HepG2 (cell line): ENCODE measurements around the gene GDF15. TPM values are rescaled to one million over a fixed set of nuclear protein-coding genes. Genes with fewer than 3 reads are reported as not detected.
A peak's percentile ranks its signal among the peaks of the same experiment; 100 is the strongest.

Experiments
- ATF2 ChIP-seq: sonication (generic); formaldehyde crosslinking; IDR thresholded peaks from 2 replicates; pipeline ENCODE4 v1.4.0; 2020; ENCODE audit warnings: missing genetic modification reagents
- ETV6 ChIP-seq: sonication (generic); formaldehyde crosslinking; conservative IDR thresholded peaks from 2 replicates; pipeline ENCODE4 v1.4.0; 2020; ENCODE audit warnings: missing genetic modification reagents
- NR2C2 ChIP-seq: sonication (generic); formaldehyde crosslinking; IDR thresholded peaks from 2 replicates; pipeline ENCODE4 v1.4.0; 2020; ENCODE audit warnings: missing genetic modification reagents, mild to moderate bottlenecking, moderate library complexity, borderline replicate concordance
- POGK ChIP-seq: sonication (generic); formaldehyde crosslinking; conservative IDR thresholded peaks from 2 replicates; pipeline ENCODE4 v1.8.0; 2022; ENCODE audit warnings: mild to moderate bottlenecking, moderate library complexity, missing genetic modification reagents
- TAF1 ChIP-seq: sonication (generic); formaldehyde crosslinking; IDR thresholded peaks from 2 replicates; pipeline ENCODE4 v1.4.0; 2020; ENCODE audit warnings: missing genetic modification reagents
- ZNF256 ChIP-seq: sonication (generic); formaldehyde crosslinking; conservative IDR thresholded peaks from 2 replicates; pipeline ENCODE4 v1.4.0; 2020; ENCODE audit warnings: missing genetic modification reagents
- ZNF276 ChIP-seq: sonication (generic); formaldehyde crosslinking; IDR thresholded peaks from 2 replicates; pipeline ENCODE4 v1.4.0; 2020; ENCODE audit warnings: mild to moderate bottlenecking, low read depth, missing genetic modification reagents
- ZNF564 ChIP-seq: sonication (generic); formaldehyde crosslinking; IDR thresholded peaks from 2 replicates; pipeline ENCODE4 v1.8.1; 2023; ENCODE audit warnings: mild to moderate bottlenecking, missing genetic modification reagents
- ZNF781 ChIP-seq: sonication (generic); formaldehyde crosslinking; IDR thresholded peaks from 2 replicates; pipeline ENCODE4 v1.5.1; 2020; ENCODE audit warnings: borderline replicate concordance, mild to moderate bottlenecking, missing genetic modification reagents; ENCODE audit errors: not compliant biosample characterization
- ZNF800 ChIP-seq: sonication (generic); formaldehyde crosslinking; IDR thresholded peaks from 2 replicates; pipeline ENCODE4 v1.4.0; 2020; ENCODE audit warnings: missing genetic modification reagents
- ZNF850 ChIP-seq: sonication (generic); formaldehyde crosslinking; conservative IDR thresholded peaks from 2 replicates; pipeline ENCODE4 v1.9.0; 2021; ENCODE audit warnings: mild to moderate bottlenecking, missing genetic modification reagents
- ZSCAN9 ChIP-seq: IDR thresholded peaks from 2 replicates; pipeline ENCODE4 v1.6.1; 2016; ENCODE audit warnings: borderline replicate concordance
- polyA plus RNA-seq, 8 experiments: library from polyadenylated mRNA; depleted of rRNA in 3 of 8; stranded (reverse) in 7 of 8; unstranded in 1 of 8; fragments of >200 nt; fragmentation: Illumina TruSeq in 4 of 8; extraction: Trizol in 4 of 8; gene quantifications; 2 replicates each; pipeline versions ENCODE4 v1.2.1 to v1.2.3, GENCODE V29; 2011 to 2016; ENCODE audit warnings: low read depth in 4 of 8, missing spikeins in 1 of 8, mixed read lengths in 1 of 8; ENCODE audit not compliant: insufficient read depth in 1 of 8
- total RNA-seq, 5 experiments: library from RNA; depleted of rRNA; stranded (reverse); fragments of >200 nt; fragmentation: Illumina TruSeq; extraction: Trizol; gene quantifications; 2 replicates each; pipeline ENCODE4 v1.2.3, GENCODE V29; 2016; ENCODE audit warnings: low read depth in 1 of 5
- TF ChIP-seq, protein P1 (sequence below): IDR thresholded peaks from 2 replicates; pipeline ENCODE4 v1.4.0; 2020; ENCODE audit warnings: mild to moderate bottlenecking, missing genetic modification reagents
- TF ChIP-seq, protein P2 (sequence below): IDR thresholded peaks from 2 replicates; pipeline ENCODE4 v1.6.1; 2018; ENCODE audit warnings: missing genetic modification reagents

The GDF15 gene
- total and polyA plus RNA-seq, 2 of the 13 experiments (the other 11 are each of a cell fraction or from before 2014, with no cell fraction given), result 146 to 422 TPM

DNA sequence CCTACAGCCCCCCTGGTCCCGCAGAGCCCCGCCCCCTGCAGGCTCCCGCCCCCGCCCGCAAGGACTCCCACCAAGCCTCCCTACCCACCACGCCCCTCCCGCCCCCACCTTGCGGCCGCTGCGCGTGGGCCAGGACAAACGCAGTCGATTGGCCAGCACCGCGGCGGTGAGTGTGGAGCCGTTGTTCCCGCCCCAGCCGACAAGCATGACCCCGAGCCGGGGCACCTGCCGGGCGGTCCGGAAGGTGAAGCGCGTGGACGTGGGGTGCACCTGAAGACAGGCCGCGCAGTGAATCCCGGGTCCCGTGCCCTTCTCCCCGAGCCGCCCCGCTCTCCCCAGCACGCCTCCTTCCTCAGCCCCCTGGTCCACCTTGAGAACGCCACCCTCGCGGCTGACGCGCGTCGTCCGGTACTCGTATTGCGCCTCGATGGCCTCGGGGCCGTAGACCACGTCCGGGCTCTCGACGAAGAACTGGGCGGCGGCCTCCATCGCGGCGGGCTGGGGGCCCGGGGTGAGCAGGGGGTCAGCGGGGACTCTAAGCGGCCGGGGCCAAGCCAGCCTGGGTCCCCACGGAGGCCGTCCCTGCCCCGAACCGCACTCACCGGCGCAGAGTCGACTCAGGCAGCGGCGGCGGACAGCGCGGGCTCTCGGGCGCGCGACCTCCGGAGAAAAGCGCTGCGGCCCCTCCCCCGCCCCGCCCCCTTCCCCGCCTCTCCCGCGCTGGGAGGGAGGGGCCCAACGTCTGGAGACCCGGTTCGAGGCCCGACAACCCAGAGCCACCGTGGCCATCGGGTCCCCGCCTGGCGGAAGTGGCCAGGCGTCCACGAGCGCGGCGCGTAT is 51.8 kb downstream of the GDF15 start, which contains the start of gene ISYNA1 (continued):
- TF ChIP-seq ZNF800 (CRISPR knock-in tag) (0 out of 2 replicates have a peak, but pooled peaks have one; percentile 31), TAF1 (CRISPR knock-in tag) (peak; percentile 44; the same call in 1 of the 2 replicates), ATF2 (CRISPR knock-in tag) (0 out of 2 replicates have a peak, but pooled peaks have one; percentile 15), POGK (CRISPR knock-in tag) (peak; percentile 35; the same call in 1 of the 2 replicates), ZNF256 (CRISPR knock-in tag) (no peak), ZNF850 (CRISPR knock-in tag) (0 out of 2 replicates have a peak, but pooled peaks have one; percentile 70), NR2C2 (peak; percentile 21; the same call in 1 of the 2 replicates), ZNF781 (CRISPR knock-in tag) (no peak), ZNF276 (CRISPR knock-in tag) (0 out of 2 replicates have a peak, but pooled peaks have one; percentile 48), ZNF564 (CRISPR knock-in tag) (peak; percentile 41; the same call in 1 of the 2 replicates), ZSCAN9 (CRISPR knock-in tag) (no peak), ETV6 (0 out of 2 replicates have a peak, but pooled peaks have one; percentile 24)
- TF ChIP-seq, protein P1, sequence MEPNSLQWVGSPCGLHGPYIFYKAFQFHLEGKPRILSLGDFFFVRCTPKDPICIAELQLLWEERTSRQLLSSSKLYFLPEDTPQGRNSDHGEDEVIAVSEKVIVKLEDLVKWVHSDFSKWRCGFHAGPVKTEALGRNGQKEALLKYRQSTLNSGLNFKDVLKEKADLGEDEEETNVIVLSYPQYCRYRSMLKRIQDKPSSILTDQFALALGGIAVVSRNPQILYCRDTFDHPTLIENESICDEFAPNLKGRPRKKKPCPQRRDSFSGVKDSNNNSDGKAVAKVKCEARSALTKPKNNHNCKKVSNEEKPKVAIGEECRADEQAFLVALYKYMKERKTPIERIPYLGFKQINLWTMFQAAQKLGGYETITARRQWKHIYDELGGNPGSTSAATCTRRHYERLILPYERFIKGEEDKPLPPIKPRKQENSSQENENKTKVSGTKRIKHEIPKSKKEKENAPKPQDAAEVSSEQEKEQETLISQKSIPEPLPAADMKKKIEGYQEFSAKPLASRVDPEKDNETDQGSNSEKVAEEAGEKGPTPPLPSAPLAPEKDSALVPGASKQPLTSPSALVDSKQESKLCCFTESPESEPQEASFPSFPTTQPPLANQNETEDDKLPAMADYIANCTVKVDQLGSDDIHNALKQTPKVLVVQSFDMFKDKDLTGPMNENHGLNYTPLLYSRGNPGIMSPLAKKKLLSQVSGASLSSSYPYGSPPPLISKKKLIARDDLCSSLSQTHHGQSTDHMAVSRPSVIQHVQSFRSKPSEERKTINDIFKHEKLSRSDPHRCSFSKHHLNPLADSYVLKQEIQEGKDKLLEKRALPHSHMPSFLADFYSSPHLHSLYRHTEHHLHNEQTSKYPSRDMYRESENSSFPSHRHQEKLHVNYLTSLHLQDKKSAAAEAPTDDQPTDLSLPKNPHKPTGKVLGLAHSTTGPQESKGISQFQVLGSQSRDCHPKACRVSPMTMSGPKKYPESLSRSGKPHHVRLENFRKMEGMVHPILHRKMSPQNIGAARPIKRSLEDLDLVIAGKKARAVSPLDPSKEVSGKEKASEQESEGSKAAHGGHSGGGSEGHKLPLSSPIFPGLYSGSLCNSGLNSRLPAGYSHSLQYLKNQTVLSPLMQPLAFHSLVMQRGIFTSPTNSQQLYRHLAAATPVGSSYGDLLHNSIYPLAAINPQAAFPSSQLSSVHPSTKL (CRISPR knock-in tag), result no peak
- TF ChIP-seq, protein P2, sequence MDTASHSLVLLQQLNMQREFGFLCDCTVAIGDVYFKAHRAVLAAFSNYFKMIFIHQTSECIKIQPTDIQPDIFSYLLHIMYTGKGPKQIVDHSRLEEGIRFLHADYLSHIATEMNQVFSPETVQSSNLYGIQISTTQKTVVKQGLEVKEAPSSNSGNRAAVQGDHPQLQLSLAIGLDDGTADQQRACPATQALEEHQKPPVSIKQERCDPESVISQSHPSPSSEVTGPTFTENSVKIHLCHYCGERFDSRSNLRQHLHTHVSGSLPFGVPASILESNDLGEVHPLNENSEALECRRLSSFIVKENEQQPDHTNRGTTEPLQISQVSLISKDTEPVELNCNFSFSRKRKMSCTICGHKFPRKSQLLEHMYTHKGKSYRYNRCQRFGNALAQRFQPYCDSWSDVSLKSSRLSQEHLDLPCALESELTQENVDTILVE (CRISPR knock-in tag), result peak; percentile 71; the same call in 1 of the 2 replicates
